HFFc6 (cell line): Measurements from ENCODE around the gene JADE2. TPM values are rescaled to one million over a fixed set of nuclear protein-coding genes. Genes with fewer than 3 reads are reported as not detected.

Experiments used
- DNase-seq: peaks from one replicate; pipeline ENCODE4 v3.0.0-alpha.2; 2018
- H3K27ac Mint-ChIP-seq: 2 replicates; pipeline ENCODE4 v1.8.0; 2020; ENCODE audit warnings: mild to moderate bottlenecking, mixed read lengths
- H3K27me3 Mint-ChIP-seq: 2 replicates; pipeline ENCODE4 v1.8.0; 2021; ENCODE audit warnings: mild to moderate bottlenecking, moderate library complexity, mixed read lengths; ENCODE audit not compliant: insufficient read depth
- H3K36me3 Mint-ChIP-seq: 2 replicates; pipeline ENCODE4 v1.8.0; 2021; ENCODE audit warnings: low read depth, mixed read lengths
- H3K4me1 Mint-ChIP-seq: 2 replicates; pipeline ENCODE4 v1.8.0; 2020; ENCODE audit warnings: low read depth, mixed read lengths
- H3K4me3 Mint-ChIP-seq: 2 replicates; pipeline ENCODE4 v1.8.0; 2020; ENCODE audit warnings: mild to moderate bottlenecking, moderate library complexity, mixed read lengths
- H3K9me3 Mint-ChIP-seq: 2 replicates; pipeline ENCODE4 v1.8.0; 2020; ENCODE audit warnings: mild to moderate bottlenecking, mixed read lengths
- long read RNA-seq: library from polyadenylated mRNA; unstranded; transcript quantifications from one replicate; pipeline ENCODE4 v2.0.0, GENCODE V29; 2019
- total RNA-seq, 6 experiments: library from RNA; stranded (reverse); fragmentation: NEBNext Ultra II Directional; extraction: Animal tissue kit (Norgen Biotek cat#: 25700); gene quantifications; 2 replicates in 1 of 6; 3 replicates in 5 of 6; pipeline ENCODE4 v1.2.3, GENCODE V29; 2021
- TF ChIP-seq, protein P1 (sequence below): fragments of 200-600 bp; sonication (generic); IDR thresholded peaks from 2 replicates; pipeline ENCODE4 v1.5.0; 2021; ENCODE audit warnings: antibody characterized with exemption, mild to moderate bottlenecking

JADE2 gene
- 10 to 100 TPM; 32.8 to 41.0 (median 39.6) TPM for total RNA-seq
- long read RNA-seq, partial matches to known transcripts: 0 of 4 reads
- long read RNA-seq, other reads (novel, unspliced or antisense): 4 of 4 reads

DNA sequence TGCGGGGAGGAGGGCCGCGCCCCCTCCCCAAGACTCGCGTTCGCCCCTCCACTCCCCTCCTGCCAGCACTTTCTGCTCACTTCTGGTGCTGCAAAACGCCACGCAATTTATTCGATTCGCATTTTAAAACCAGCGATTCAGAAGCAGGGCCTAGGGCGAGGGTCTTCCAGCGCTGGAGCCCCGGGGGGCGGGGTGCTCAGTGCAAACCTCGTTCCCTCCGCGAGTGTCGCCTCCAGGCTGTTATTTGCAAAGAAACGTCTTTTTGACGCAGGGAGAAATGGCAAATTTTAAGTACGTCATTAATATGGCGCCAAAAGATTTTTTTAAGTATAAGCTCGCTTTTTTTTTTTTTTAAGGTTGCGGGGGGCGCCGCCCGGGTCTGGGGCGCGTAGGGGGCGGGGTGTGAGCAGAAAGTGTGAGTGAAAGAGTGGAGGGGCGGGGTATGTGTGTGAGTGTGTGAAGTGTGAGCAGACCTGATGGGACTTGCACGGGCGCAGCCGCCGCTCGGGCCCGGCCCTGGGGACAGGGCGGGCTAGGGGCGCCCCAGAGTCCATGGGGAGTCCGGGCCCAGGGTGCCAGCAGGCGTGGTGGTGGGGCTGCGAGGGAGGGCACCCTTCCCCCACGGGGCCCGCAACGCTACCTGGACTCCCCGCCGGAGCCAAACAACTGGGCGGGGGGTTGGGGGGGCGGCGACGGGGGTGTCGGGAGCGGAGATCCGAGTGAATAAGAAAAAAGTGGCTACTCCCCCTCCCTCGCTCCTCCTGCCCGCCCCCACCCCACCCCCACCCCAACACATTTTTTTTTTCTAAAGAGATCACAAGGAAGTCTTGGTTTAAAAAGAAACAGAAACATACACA, at the start of gene JADE2:
TSS of gene JADE2 (plus strand) at position 845 of the 857 bp plus-strand sequence. CDS start 10,188 bp downstream, outside the sequence.
- peak within 1 kb of the TSS; percentile 93 for H3K4me3 Mint-ChIP-seq
- H3K27ac Mint-ChIP-seq: peak within 1 kb of the TSS; percentile 90
- peaks cover 19% of the 10 kb centered on the region for H3K4me1 Mint-ChIP-seq
- TF ChIP-seq, protein P1, sequence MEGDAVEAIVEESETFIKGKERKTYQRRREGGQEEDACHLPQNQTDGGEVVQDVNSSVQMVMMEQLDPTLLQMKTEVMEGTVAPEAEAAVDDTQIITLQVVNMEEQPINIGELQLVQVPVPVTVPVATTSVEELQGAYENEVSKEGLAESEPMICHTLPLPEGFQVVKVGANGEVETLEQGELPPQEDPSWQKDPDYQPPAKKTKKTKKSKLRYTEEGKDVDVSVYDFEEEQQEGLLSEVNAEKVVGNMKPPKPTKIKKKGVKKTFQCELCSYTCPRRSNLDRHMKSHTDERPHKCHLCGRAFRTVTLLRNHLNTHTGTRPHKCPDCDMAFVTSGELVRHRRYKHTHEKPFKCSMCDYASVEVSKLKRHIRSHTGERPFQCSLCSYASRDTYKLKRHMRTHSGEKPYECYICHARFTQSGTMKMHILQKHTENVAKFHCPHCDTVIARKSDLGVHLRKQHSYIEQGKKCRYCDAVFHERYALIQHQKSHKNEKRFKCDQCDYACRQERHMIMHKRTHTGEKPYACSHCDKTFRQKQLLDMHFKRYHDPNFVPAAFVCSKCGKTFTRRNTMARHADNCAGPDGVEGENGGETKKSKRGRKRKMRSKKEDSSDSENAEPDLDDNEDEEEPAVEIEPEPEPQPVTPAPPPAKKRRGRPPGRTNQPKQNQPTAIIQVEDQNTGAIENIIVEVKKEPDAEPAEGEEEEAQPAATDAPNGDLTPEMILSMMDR: no peak; the same call in 1 of the 2 replicates
- H3K27me3 Mint-ChIP-seq: peaks cover 19% of the 10 kb centered on the region
- H3K36me3 Mint-ChIP-seq: no peaks in the 10 kb centered on the region
- no peaks in the 10 kb centered on the region for H3K9me3 Mint-ChIP-seq
- DNase-seq: peak; percentile 68

DNA sequence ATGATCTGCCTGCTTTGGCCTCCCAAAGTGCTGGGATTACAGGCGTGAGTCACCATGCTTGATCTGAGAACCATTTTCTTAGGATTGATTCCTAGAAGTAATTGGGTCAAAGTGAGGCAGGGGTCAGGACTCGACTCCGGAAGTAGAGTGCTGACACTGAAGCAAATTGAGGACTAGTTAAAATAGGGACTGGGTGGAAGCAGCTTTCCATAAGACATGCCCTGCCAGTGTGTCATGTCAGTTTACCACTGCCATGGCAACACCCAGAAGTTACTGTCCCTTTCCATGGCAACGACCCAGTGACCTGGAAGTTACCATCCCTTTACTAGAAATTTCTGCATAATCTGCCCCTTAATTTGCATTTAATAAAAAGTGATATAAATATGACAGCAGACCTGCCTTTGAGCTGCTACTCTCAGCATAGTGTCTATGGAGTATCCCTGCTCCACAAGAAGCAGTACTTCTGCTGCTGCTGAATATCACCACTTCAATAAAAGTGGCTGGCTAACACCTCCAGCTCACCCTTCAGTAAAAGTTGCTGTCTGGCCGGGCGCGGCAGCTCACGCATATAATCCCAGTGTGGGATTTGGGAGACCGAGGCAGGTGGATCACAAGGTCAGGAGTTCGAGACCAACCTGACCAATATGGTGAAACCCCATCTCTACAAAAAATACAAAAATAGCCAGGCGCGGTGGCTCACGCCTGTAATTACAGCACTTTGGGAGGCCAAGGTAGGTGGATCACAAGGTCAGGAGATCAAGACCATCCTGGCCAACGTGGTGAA, 47.8 kb upstream of the JADE2 start:
- Mint-ChIP-seq H3K4me3 (no peak overlapping the region), H3K4me1 (0 out of 2 replicates have a peak, but pooled peaks cover 5% of the 10 kb centered on the region), H3K27ac (no peak overlapping the region), H3K27me3 (peaks cover 3% of the 10 kb centered on the region; the same call in 1 of the 2 replicates), H3K36me3 (no peaks in the 10 kb centered on the region), H3K9me3 (no peaks in the 10 kb centered on the region)
- TF ChIP-seq, protein P1: no peak
- peak; percentile 18 for DNase-seq

DNA sequence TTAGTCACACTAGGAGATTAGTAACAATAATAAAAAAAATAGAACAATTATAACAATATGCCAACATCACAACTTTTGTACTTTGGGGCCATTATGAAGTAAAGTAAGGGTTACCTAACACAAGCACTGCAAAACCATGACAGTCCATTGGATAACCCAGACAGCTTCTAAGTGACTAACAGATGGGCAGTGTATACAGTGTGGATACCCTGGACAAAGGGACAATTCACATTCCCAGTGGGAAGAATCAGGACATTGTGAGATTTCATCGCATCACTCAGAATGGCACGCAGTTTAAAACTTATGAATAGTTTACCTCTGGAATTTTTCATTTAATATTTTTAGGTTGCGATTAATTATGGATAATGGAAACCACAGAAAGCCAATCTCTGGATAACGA, 45.6 kb upstream of the JADE2 start:
- 0 out of 2 replicates have a peak, but pooled peaks cover 5% of the 10 kb centered on the region for H3K4me1 Mint-ChIP-seq
- H3K9me3 Mint-ChIP-seq: no peaks in the 10 kb centered on the region

DNA sequence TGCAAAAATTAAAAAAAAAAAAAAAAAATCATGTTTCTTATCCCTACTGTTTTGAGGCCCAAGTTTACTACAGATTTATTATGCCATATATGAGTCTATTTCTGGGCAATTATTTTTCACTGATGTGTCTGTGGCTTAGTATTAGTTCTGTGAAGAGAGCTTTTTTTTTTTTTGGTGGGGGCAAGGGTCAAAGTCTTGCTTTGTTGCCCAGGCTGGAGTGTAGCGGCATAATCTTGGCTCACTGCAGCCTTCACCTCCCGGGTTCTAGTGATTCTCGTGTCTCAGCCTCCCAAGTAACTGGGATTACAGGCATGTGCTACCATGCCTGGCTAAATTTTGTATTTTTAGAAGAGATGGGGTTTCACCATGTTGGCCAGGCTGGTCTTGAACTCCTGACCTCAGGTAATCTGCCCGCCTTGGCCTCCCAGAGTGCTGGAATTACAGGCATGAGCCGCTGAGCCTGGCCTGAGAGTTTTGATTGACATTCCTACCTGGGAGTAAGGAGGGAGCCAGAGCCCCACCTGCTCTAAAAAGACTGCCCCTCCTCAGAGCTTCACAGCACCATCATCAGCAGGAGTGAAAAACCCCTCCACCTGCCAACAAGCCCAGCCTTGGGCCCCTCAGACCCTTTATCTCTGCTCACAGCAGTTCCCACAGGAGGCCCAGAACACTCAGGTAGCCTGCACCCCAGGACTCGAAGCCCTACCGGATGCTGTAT, 36.1 kb upstream of the JADE2 start:
- Mint-ChIP-seq H3K27me3 (peaks cover 9% of the 10 kb centered on the region), H3K27ac (no peak overlapping the region), H3K36me3 (no peaks in the 10 kb centered on the region), H3K4me1 (no peaks in the 10 kb centered on the region), H3K9me3 (no peaks in the 10 kb centered on the region), H3K4me3 (no peak overlapping the region)
- no peak for DNase-seq
- TF ChIP-seq, protein P1: no peak

More for the DNA sequence above, 45.6 kb upstream of the JADE2 start:
- DNase-seq: no peak
- H3K36me3 Mint-ChIP-seq: no peaks in the 10 kb centered on the region
- no peak overlapping the region for H3K27ac Mint-ChIP-seq
- H3K27me3 Mint-ChIP-seq: peaks cover 3% of the 10 kb centered on the region; the same call in 1 of the 2 replicates
- no peak overlapping the region for H3K4me3 Mint-ChIP-seq
- TF ChIP-seq, protein P1: no peak
